ENCODE data around the gene VSIG10. TPM values are rescaled to one million over a fixed set of nuclear protein-coding genes. Genes with fewer than 3 reads are reported as not detected.

The VSIG10 gene
- total RNA-seq, 1 experiment from 2014 or later, result 97.4 TPM

GRCh38 chr12:118033323-118033722 lies 70.5 kb downstream of the VSIG10 start:
- H3K79me2 ChIP-seq (ENCODE audit: insufficient read depth, low read length), result no peaks in the 10 kb centered on the region; the same call in 1 of the 2 replicates
- no peak for DNase-seq
- no peak overlapping the region for H3K4ac ChIP-seq (ENCODE audit: low read depth, low read length)
- no peak overlapping the region for H2AK5ac ChIP-seq (ENCODE audit: insufficient read length, low read length)
- peaks cover 0 to 9% of the 10 kb centered on the region in 2 experiments; a peak in 2 of 4 replicates for H3K4me1 Mint-ChIP-seq
- no peak overlapping the region for H2BK5ac ChIP-seq (ENCODE audit: insufficient read length, low read length)
- no peaks in the 10 kb centered on the region for H3K79me1 ChIP-seq (ENCODE audit: insufficient read depth, low read depth, low read length, poor library complexity, severe bottlenecking)
- H4K91ac ChIP-seq (ENCODE audit: insufficient read length, low read depth, low read length), result no peak overlapping the region
- no peaks in the 10 kb centered on the region for H3K9me3 ChIP-seq (ENCODE audit: control insufficient read depth, low read depth, low read length)
- no peak overlapping the region for H3K9ac ChIP-seq (ENCODE audit: extremely low read depth, insufficient read length, low read length)
- H3K27ac ChIP-seq (ENCODE audit: insufficient read length, low read depth, low read length), result no peak overlapping the region
- H3T11ph ChIP-seq (ENCODE audit: low read length), result no peak overlapping the region
- H2AFZ ChIP-seq (ENCODE audit: low read length), result no peak overlapping the region
- H3K23me2 ChIP-seq (ENCODE audit: insufficient read length, low read depth, low read length, poor library complexity, severe bottlenecking), result no peaks in the 10 kb centered on the region
- H3K27me3 ChIP-seq (ENCODE audit: insufficient read depth, low read length), result no peaks in the 10 kb centered on the region
- no peak overlapping the region for H4K5ac ChIP-seq (ENCODE audit: insufficient read length, low read depth, low read length)
- H3K9me3 Mint-ChIP-seq, result no peaks in the 10 kb centered on the region; a peak in 1 of 5 replicates
- H3K4me2 ChIP-seq (ENCODE audit: insufficient read depth, insufficient read length, low read length), result no peak overlapping the region
- H3K23ac ChIP-seq (ENCODE audit: insufficient read length, low read depth, low read length), result no peak overlapping the region
- no peaks in the 10 kb centered on the region for H4K20me1 ChIP-seq (ENCODE audit: control insufficient read depth, insufficient read depth, insufficient read length)
- no peak overlapping the region for H4K8ac ChIP-seq (replicated peaks; ENCODE audit: insufficient read length, low read depth, low read length)
- H3K14ac ChIP-seq (ENCODE audit: insufficient read depth, low read length), result no peak overlapping the region
- no peak overlapping the region for H3K4me3 Mint-ChIP-seq
- peaks cover 40 to 89% (median 83%) of the 10 kb centered on the region in 3 experiments for H3K36me3 Mint-ChIP-seq (ENCODE audit: insufficient read depth in 1 of 3, low read depth in 3 of 3)
- H3K27ac Mint-ChIP-seq, result peak overlapping the region in 2 of 3 experiments; percentile 64 to 77; a peak in 3 of 7 replicates
- TF ChIP-seq CTCF (conservative IDR thresholded peaks at IDR 0.05), result no peak
- no peak overlapping the region for H2BK15ac ChIP-seq (ENCODE audit: low read depth, low read length)
- no peak overlapping the region for H2BK120ac ChIP-seq (ENCODE audit: low read depth, low read length, poor library complexity, severe bottlenecking)
- no peaks in the 10 kb centered on the region for H3K4me1 ChIP-seq (ENCODE audit: insufficient read depth, low read length)
- no peak overlapping the region for H2BK12ac ChIP-seq (ENCODE audit: insufficient read length, low read depth, low read length)
- H2BK20ac ChIP-seq (ENCODE audit: low read depth, low read length, poor library complexity, severe bottlenecking), result no peak overlapping the region
- H3K27me3 Mint-ChIP-seq (ENCODE audit: low read depth), result no peaks in the 10 kb centered on the region
- H3K56ac ChIP-seq (ENCODE audit: insufficient read length, low read depth, low read length), result no peak overlapping the region
- H3K18ac ChIP-seq (ENCODE audit: insufficient read length, low read depth, low read length), result no peak overlapping the region
- no CpG with 5 or more reads among the region's 5 CpGs for WGBS (ENCODE audit: extremely low coverage, insufficient read length, low lambda C conversion rate)

Measured in H9 (cell line).